ENCODE measurements around the gene GSTK1.
"Not testable (repeated sequence)": the region's sequence is repeated elsewhere in the genome, so short reads cannot be mapped to it uniquely, and the experiment has no call there.

Gene GSTK1

GRCh38 chr7:143279186-143280098 is 16.2 kb downstream of the GSTK1 start:
- DNase-seq, result no peak

DNA sequence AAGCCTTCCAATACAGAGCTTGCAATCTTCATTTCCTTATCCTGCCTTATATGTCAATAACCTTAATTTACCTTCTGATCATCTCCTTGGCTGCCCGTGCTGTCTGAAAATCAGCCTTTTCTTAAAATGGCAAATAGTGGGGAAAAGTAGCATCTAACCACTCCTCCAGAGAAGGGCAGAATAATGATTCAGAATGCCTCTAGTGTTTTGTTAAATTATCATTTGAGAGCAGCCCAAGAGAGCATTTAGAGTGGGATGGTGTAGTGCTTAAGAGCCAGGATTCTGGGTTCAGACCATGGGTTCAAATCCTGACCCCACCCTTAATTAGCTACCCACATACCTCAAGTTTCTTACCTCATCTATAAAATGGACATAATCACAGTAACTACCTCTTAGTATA is 16.9 kb downstream of the GSTK1 start:
- no peak for DNase-seq

GRCh38 chr7:143280566-143280965 is 17.3 kb downstream of the GSTK1 start:
- DNase-seq, result no peak

- no peak for DNase-seq
Observed at GRCh38 chr7:143281529-143281928, 18.3 kb downstream of the GSTK1 start.

DNA sequence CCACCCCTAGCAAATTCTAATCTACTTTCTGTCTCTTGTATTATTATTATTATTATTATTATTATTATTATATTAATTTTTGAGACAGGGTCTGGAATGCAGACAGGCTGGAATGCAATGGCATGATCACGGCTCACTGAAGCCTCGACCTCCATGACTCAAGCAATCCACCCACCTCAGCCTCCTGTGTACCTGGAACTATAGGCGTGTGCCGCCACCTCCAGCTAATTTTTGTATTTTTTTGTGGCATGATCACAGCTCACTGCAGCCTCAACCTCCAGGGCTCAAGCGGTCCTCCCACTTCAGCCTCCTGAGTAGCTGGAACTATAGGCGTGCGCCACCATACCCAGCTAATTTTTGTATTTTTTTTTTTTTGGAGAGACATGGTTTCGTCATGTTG is 18.9 kb downstream of the GSTK1 start:
- no peak for DNase-seq

GRCh38 chr7:143283381-143283780 is 20.1 kb downstream of the GSTK1 start:
- no peak for DNase-seq

GRCh38 chr7:143284591-143285469 is 21.6 kb downstream of the GSTK1 start, which contains the start of gene TMEM139:
Gene TMEM139 (plus strand): TSS chr7:143284958. CDS start chr7:143285958, 1,000 bp downstream.
- no peak for DNase-seq

DNA sequence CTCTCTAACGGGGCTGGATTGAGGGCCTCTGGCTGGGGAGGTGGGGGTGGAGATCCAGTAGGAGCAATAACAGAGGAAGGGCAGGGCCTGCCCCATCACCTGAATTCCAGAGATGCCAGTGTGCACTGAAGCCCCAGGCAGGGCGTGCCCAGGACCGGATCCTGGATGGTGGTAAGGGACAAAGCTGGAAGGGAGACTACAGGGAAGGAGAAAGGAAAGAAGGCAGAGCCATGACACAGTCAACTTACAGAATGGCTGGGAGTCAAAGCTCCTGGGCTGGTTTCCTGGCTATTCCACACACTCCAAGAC is 22.2 kb downstream of the GSTK1 start:
- no peak for DNase-seq

DNA sequence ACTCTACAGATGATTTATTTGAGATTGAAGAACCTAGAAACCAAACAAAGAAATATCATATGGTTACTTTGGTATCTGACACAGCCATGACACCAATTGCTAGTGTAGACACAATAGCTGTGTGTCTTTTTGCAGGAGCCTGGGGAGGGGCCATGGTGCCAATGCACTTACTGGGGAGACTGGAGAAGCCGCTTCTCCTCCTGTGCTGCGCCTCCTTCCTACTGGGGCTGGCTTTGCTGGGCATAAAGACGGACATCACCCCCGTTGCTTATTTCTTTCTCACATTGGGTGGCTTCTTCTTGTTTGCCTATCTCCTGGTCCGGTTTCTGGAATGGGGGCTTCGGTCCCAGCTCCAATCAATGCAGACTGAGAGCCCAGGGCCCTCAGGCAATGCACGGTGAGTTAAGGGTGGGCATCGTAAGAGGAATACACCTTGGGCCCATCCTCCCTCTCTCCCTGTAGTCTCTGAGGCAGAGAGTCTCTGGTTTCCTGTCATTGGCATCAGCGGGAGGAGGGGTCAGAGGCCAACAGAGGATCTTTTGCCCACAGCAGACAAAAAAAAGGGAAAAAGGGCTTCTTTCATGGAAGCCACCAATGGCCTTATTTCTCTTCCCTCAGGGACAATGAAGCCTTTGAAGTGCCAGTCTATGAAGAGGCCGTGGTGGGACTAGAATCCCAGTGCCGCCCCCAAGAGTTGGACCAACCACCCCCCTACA is 22.7 kb downstream of the GSTK1 start:
- no peak for DNase-seq

DNA sequence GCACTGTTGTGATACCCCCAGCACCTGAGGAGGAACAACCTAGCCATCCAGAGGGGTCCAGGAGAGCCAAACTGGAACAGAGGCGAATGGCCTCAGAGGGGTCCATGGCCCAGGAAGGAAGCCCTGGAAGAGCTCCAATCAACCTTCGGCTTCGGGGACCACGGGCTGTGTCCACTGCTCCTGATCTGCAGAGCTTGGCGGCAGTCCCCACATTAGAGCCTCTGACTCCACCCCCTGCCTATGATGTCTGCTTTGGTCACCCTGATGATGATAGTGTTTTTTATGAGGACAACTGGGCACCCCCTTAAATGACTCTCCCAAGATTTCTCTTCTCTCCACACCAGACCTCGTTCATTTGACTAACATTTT is 23.3 kb downstream of the GSTK1 start:
- no peak for DNase-seq

DNA sequence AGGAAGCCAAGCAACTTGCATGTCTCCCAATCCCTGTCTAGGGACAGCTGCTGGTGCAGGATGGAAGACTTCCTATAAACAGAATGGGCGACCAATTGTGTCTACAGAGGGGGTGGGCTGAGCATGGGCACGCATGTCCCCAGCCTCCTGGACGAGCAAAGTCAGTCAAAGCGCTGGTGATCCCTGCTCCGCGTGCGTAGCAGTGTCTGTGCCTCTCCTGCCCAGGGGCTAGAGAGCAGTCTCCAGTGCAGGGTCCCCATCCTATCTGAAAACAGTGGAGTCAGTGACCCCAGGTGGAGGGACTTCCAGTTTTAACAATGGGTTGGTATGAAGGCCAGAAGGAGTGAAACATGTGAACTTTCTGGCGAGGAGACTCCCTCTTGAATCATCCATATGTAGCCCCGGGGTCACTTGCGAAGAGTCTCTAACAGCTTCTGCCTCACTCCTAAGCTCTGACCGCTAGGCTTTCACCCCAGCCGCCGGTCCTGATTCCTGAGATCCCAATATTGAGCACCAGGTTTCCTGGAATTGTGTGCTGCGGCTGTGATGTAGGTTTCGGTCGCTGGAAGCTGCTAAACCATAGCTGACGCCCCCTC is 24.2 kb downstream of the GSTK1 start:
- no peak for DNase-seq

- DNase-seq, result peak; percentile 98
Observed at GRCh38 chr7:143287935-143288826, 24.9 kb downstream of the GSTK1 start, which contains the start of gene CASP2. Gene CASP2 (plus strand): TSS chr7:143288351. CDS start chr7:143288456, 105 bp downstream.

GRCh38 chr7:143288836-143289235 is 25.6 kb downstream of the GSTK1 start:
- no peak for DNase-seq

DNA sequence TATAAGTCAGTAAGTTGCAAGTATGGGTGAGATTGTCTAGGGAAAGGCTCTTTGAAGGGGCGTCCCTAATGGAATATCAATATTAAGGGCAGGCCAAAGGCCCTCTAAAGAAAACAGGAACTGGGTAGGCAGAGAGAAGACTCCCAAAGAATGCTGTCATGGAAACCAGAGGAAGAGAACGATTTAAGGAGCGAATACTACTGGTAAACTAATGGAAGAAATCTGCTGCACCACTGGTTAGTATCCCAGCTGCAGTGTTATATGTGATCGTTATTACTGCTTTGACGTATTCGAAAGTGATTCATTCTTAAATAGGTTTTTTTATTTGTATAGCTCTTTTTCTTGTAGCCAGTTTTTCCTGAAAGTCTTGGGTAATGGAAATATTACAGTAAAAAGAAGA is 26.2 kb downstream of the GSTK1 start:
- no peak for DNase-seq

DNA sequence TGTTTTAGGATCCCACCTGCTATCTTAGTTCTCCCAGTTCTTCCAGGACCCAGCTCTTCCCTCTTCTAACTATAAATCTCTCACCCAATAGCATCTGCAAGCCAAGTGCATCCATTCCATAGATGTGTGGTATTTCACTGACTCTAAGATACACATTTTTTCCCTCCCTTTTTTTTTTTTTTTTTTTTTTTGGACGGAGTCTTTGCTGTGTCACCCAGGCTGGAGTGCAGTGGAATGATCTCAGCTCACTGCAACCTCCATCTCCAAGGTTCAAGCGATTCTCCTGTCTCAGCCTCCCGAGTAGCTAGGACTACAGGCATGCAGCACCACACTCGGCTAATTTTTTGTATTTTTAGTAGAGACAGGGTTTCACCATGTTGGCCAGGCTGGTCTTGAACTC is 26.6 kb downstream of the GSTK1 start:
- DNase-seq, result not testable (repeated sequence)

- DNase-seq, result no peak
Observed at GRCh38 chr7:143290293-143290692, 27.1 kb downstream of the GSTK1 start.

DNA sequence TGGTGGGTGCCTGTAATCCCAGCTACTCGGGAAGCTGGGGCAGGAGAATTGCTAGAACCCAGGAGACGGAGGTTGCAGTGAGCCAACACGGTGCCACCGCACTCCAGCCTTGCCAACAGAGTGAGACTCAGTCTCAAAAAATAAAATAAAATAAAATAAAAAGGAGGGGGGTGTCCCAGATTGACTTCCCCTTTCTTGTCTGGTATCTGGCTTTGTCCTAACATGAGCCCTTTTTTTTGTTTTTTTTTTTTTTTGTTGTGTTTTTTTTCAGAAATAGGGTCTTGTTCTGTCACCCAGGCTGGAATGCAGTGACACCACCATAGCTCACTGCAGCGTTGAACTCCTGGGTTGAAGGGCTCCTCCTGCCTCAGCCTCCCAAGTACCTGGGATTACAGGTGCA is 29.6 kb downstream of the GSTK1 start:
- no peak for DNase-seq

- DNase-seq, result no peak
Observed at GRCh38 chr7:143295870-143296269, 32.6 kb downstream of the GSTK1 start.

DNA sequence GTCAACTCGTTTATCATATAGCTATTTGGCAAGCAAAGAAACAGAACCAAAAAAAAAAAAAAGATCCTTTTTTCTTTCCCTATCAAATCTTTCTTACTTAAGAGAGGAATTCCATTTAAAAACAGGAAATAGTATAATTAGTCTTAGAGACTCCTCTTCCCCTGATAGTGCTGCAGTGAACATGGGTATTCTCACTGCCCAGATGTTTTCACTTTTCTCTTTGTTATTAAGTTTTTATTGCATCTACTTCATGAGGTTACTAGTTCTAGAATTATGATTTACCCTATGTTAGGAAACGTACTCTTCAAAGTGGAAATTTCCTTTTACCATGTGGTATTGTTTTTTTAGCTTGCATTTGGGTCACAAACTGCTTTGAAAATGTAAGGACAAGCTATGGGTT is 33.4 kb downstream of the GSTK1 start:
- no peak for DNase-seq

- no peak for DNase-seq
Observed at GRCh38 chr7:143299346-143299745, 36.1 kb downstream of the GSTK1 start.

- no peak for DNase-seq
Observed at GRCh38 chr7:143299840-143300239, 36.6 kb downstream of the GSTK1 start.
